Transverse colon (tissue), 4 donors: ENCODE results near the gene CMC2. TPM values are rescaled to one million over a fixed set of nuclear protein-coding genes. Genes with fewer than 3 reads are reported as not detected.
A peak's percentile ranks its signal among the peaks of the same experiment; 100 is the strongest.

Experiments used
- DNase-seq: peaks from one replicate; pipeline ENCODE4 v3.0.0-alpha.2; 2019
- H3K27ac ChIP-seq, 4 donors: fragments of 200-600 bp; sonication (generic); 2 replicates each; pipeline ENCODE4 v1.5.1; 2016 to 2018; ENCODE audit warnings: inconsistent platforms in 4 of 4
- H3K27me3 ChIP-seq: fragments of 200-600 bp; sonication (generic); 2 replicates; pipeline ENCODE4 v1.5.1; 2017; ENCODE audit warnings: inconsistent platforms
- H3K36me3 ChIP-seq, 4 donors: fragments of 200-600 bp; sonication (generic); 2 replicates each; pipeline ENCODE4 v1.5.1; 2017 to 2019; ENCODE audit warnings: inconsistent platforms in 4 of 4
- H3K4me1 ChIP-seq, 4 donors: fragments of 200-600 bp; sonication (generic); 2 replicates each; pipeline ENCODE4 v1.5.1; 2017 to 2020; ENCODE audit warnings: inconsistent platforms in 4 of 4
- H3K4me3 ChIP-seq, 4 donors: fragments of 200-600 bp; sonication (generic); 1 replicate in 1 of 4; 2 replicates in 3 of 4; pipeline versions ENCODE4 v1.5.1 to v1.6.1; 2017 to 2019; ENCODE audit warnings: inconsistent platforms in 4 of 4
- H3K9me3 ChIP-seq, 2 donors: fragments of 200-600 bp; sonication (generic); 2 replicates each; pipeline ENCODE4 v1.5.1; 2017 to 2019; ENCODE audit warnings: inconsistent platforms in 2 of 2
- CTCF ChIP-seq, 5 experiments: fragments of 200-600 bp in 3 of 5; fragments of 450-650 bp in 2 of 5; sonication (generic) in 3 of 5; IDR thresholded peaks; 1 replicate in 2 of 5; 2 replicates in 3 of 5; pipeline ENCODE4 v1.5.1; 2016 to 2017; ENCODE audit warnings: antibody characterized with exemption in 5 of 5, inconsistent platforms in 3 of 5, mild to moderate bottlenecking in 2 of 5, moderate library complexity in 1 of 5
- EP300 ChIP-seq: sonication (generic); formaldehyde crosslinking; IDR thresholded peaks from one replicate; pipeline ENCODE4 v1.6.1; 2017; ENCODE audit warnings: antibody characterized with exemption, low read depth
- POLR2A ChIP-seq: fragments of 450-650 bp; IDR thresholded peaks from one replicate; pipeline ENCODE4 v1.6.1; 2016; ENCODE audit warnings: antibody characterized with exemption, mild to moderate bottlenecking, moderate library complexity
- POLR2AphosphoS5 ChIP-seq, 3 donors: sonication (generic); formaldehyde crosslinking; IDR thresholded peaks; one replicate each; pipeline ENCODE4 v1.6.1; 2016; ENCODE audit warnings: antibody characterized with exemption in 3 of 3
- WGBS, 2 donors: methylation state at CpG; one replicate each; pipeline ENCODE4 v1.1.5; 2018; ENCODE audit warnings: low coverage in 1 of 2; 5-methylcytosine and 5-hydroxymethylcytosine counted together
- in situ Hi-C, 4 donors: fragments of 200-750 bp; cut with MboI; loops; one replicate each; pipeline versions ENCODE4 v1.15.0 to v1.15.1; 2017; ENCODE audit warnings: low sequenced_read_pairs in 3 of 4, low pct_ligation_motif_present in 1 of 4, low pct_unique_long_range_greater_than_20kb in 1 of 4
- intact Hi-C: fragments of 100-400 bp; cut with DNase I; formaldehyde crosslinking; loops from one replicate; pipeline ENCODE4 v1.15.1; 2023; ENCODE audit warnings: low total_unique reads
- total RNA-seq, 4 donors: library from RNA; depleted of rRNA; stranded (reverse); fragments of >200 nt; gene quantifications; one replicate each; pipeline ENCODE4 v1.1.0, GENCODE V29; 2016

CMC2 gene
- total RNA-seq, 4 donors from 2014 or later = 2.8 to 42.9 (median 29.8) TPM

- Histone ChIP-seq H3K9me3 (no peaks in the 10 kb centered on the region), H3K4me3 (peak within 1 kb of the TSS; percentile 77 to 94 (median 87)), H3K36me3 (no peaks in the 10 kb centered on the region), H3K27me3 (no peaks in the 10 kb centered on the region), H3K27ac (peak within 1 kb of the TSS; percentile 84 to 89 (median 86)), H3K4me1 (peaks cover 6 to 32% (median 12%) of the 10 kb centered on the region in 4 donors)
- in situ Hi-C loops = loop anchor here in 3 of 4 donors (25.0 kb wide), 1 partner anchor 702 kb away; no protein-coding TSS in a partner anchor
- intact Hi-C loops = loop anchor here (1.0 to 10.0 kb wide), 4 partner anchors 29 to 1258 kb away; partner anchors contain the start of genes C16orf46 and CMC2
- 8 to 18% methylated on average over 4 to 25 of the region's 54 CpGs for WGBS, 2 donors
- TF ChIP-seq EP300 = no peak
- TF ChIP-seq POLR2AphosphoS5 (IDR thresholded peaks at IDR 0.05) = peak in 2 of 3 donors; percentile 66 to 67
- TF ChIP-seq POLR2A = no peak
- TF ChIP-seq CTCF (IDR thresholded peaks at IDR 0.05) = peak; percentile 90 to 99 (median 96)
- DNase-seq = peak; percentile 91
These were observed 28.8 kb upstream of the CMC2 start, which contains the start of gene ATMIN for GRCh38 chr16:81035398-81035974. ATMIN (plus strand) TSS chr16:81035842; CDS start chr16:81035871, 29 bp downstream.

- 94% methylated on average over 11 of the region's 11 CpGs; no CpG with 5 or more reads in 1 of the 2 donors for WGBS, 2 donors
- in situ Hi-C loops = loop anchor here in 3 of 4 donors (25.0 kb wide), 1 partner anchor 707 kb away; no protein-coding TSS in a partner anchor
- no peaks in the 10 kb centered on the region for H3K27me3 ChIP-seq
These were observed 23.4 kb upstream of the CMC2 start for GRCh38 chr16:81029930-81030604.

GRCh38 chr16:81026429-81026828 is 19.7 kb upstream of the CMC2 start:
- WGBS, 2 donors = 78 to 87% methylated on average over 4 of the region's 4 CpGs
- H3K9me3 ChIP-seq = no peaks in the 10 kb centered on the region
- no peak for DNase-seq
- in situ Hi-C loops = loop anchor here in 3 of 4 donors (25.0 kb wide), 1 partner anchor 711 kb away; no protein-coding TSS in a partner anchor
- intact Hi-C loops = no loop called here
- H3K4me3 ChIP-seq = no peak overlapping the region
- TF ChIP-seq EP300 = no peak
- no peak for TF ChIP-seq POLR2AphosphoS5 (IDR thresholded peaks at IDR 0.05)
- no peak for TF ChIP-seq CTCF (IDR thresholded peaks at IDR 0.05)
- no peak for TF ChIP-seq POLR2A
- H3K4me1 ChIP-seq = no peaks in the 10 kb centered on the region
- H3K27me3 ChIP-seq = no peaks in the 10 kb centered on the region
- no peak overlapping the region for H3K27ac ChIP-seq
- peaks cover 0 to 11% (median 2%) of the 10 kb centered on the region in 4 donors for H3K36me3 ChIP-seq

More at GRCh38 chr16:81029930-81030604, 23.4 kb upstream of the CMC2 start:
- Histone ChIP-seq H3K36me3 (peaks cover 0 to 4% (median 2%) of the 10 kb centered on the region in 4 donors), H3K9me3 (no peaks in the 10 kb centered on the region), H3K4me3 (no peak overlapping the region), H3K27ac (no peak overlapping the region), H3K4me1 (no peaks in the 10 kb centered on the region)
- no peak for DNase-seq
- TF ChIP-seq CTCF (IDR thresholded peaks at IDR 0.05) = no peak
- intact Hi-C loops = loop anchor here (10.0 kb wide), 1 partner anchor 705 kb away; no protein-coding TSS in a partner anchor

- no peak overlapping the region for H3K4me3 ChIP-seq
- in situ Hi-C loops (loop anchor here in 1 of 4 donors (25.0 kb wide), 1 partner anchor 294 kb away; the partner anchor contains the start of gene GAN), intact Hi-C loops (no loop called here)
- H3K27me3 ChIP-seq = no peaks in the 10 kb centered on the region
- no peak for DNase-seq
- H3K36me3 ChIP-seq = peaks cover 0 to 13% (median 2%) of the 10 kb centered on the region in 4 donors
- no peaks in the 10 kb centered on the region for H3K9me3 ChIP-seq
- H3K4me1 ChIP-seq = no peaks in the 10 kb centered on the region
- H3K27ac ChIP-seq = no peak overlapping the region
- 91 to 100% methylated on average over 2 of the region's 2 CpGs for WGBS, 2 donors
- no peak for TF ChIP-seq POLR2AphosphoS5 (IDR thresholded peaks at IDR 0.05)
These were observed 11.8 kb upstream of the CMC2 start for GRCh38 chr16:81018496-81018895.
